ENCODE data around the gene LACRT. TPM values are rescaled to one million over a fixed set of nuclear protein-coding genes. Genes with fewer than 3 reads are reported as not detected.

LACRT gene
- total and polyA plus RNA-seq, 2 experiments from 2014 or later: not detected

- Histone ChIP-seq H4K20me1 (ENCODE audit: insufficient read depth) (no peaks in the 10 kb centered on the region), H3K79me2 (ENCODE audit: insufficient read depth) (no peaks in the 10 kb centered on the region), H3K4me3 (no peak overlapping the region), H2AFZ (no peak overlapping the region), H3K4me1 (ENCODE audit: insufficient read depth) (no peaks in the 10 kb centered on the region), H3K9ac (no peak overlapping the region), H3F3A (ENCODE audit: insufficient read depth) (no peaks in the 10 kb centered on the region), H3K9me3 (ENCODE audit: low read depth) (no peaks in the 10 kb centered on the region), H3K36me3 (ENCODE audit: low read depth) (no peaks in the 10 kb centered on the region), H3K27ac (no peak overlapping the region), H3K4me2 (ENCODE audit: unreplicated experiment) (no peak overlapping the region), H3K27me3 (replicated peaks; ENCODE audit: insufficient read depth) (peaks cover 36% of the 10 kb centered on the region), H3K9me2 (ENCODE audit: insufficient read depth) (no peaks in the 10 kb centered on the region)
- 65 to 70% methylated on average over 2 of the region's 2 CpGs for WGBS, 2 experiments (ENCODE audit: low coverage in 1 of 2, low lambda C conversion rate in 2 of 2, missing lambda C conversion rate in 2 of 2)
- TF ChIP-seq EZH2 (IDR thresholded peaks at IDR 0.05; ENCODE audit: insufficient read depth, poor library complexity, severe bottlenecking) (no peak), EZH2phosphoT487 (IDR thresholded peaks at IDR 0.05; ENCODE audit: insufficient read depth, low read depth) (no peak)
- in situ Hi-C loops (cut with MboI): no loop called here
- DNase-seq: peak; percentile 53
Observed at GRCh38 chr12:54592316-54592715, 42.4 kb downstream of the LACRT start.

DNA sequence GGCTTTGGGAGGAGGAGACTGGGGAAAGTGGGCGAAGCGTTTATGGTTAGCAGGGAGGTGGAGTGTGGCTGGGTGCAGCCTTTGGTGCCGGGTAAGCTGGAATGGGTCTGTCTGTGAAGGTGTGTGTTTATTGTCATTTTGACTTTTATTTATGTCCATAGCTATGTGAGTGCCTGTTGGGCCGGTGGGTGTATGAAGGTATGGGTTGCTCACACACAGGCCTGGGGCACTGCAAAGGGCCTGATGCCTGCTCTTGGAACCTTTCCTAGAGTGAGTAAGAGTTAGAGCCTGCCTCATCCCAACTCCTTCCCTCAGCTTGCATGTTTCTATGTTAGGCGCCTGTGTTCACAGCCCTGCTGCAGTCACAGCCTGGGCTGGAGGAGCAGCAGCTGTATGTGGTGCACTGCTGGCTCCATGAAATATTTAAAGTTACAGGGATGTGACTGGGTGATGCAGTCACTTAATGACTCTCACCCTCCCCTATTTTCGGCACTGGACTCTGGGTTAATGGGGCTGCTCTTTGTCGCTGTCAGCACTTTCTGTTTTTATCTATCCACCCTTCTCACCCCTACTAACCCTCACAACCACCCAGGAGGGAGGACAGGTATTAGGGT lies 43.6 kb downstream of the LACRT start:
- Histone ChIP-seq H2AFZ (no peak overlapping the region), H3F3A (ENCODE audit: insufficient read depth) (no peaks in the 10 kb centered on the region), H3K27ac (no peak overlapping the region), H4K20me1 (ENCODE audit: insufficient read depth) (no peaks in the 10 kb centered on the region), H3K9me3 (ENCODE audit: low read depth) (no peaks in the 10 kb centered on the region), H3K9ac (no peak overlapping the region), H3K27me3 (replicated peaks; ENCODE audit: insufficient read depth) (peaks cover 46% of the 10 kb centered on the region), H3K9me2 (ENCODE audit: insufficient read depth) (no peaks in the 10 kb centered on the region), H3K79me2 (ENCODE audit: insufficient read depth) (no peaks in the 10 kb centered on the region), H3K4me2 (ENCODE audit: unreplicated experiment) (no peak overlapping the region), H3K36me3 (ENCODE audit: low read depth) (no peaks in the 10 kb centered on the region), H3K4me3 (no peak overlapping the region), H3K4me1 (ENCODE audit: insufficient read depth) (no peaks in the 10 kb centered on the region)
- no peak for TF ChIP-seq EZH2 (IDR thresholded peaks at IDR 0.05; ENCODE audit: insufficient read depth, poor library complexity, severe bottlenecking)
- no peak for TF ChIP-seq EZH2phosphoT487 (IDR thresholded peaks at IDR 0.05; ENCODE audit: insufficient read depth, low read depth)
- DNase-seq: peak; percentile 69
- in situ Hi-C loops (cut with MboI): no loop called here
- WGBS, 2 experiments (ENCODE audit: low coverage in 1 of 2, low lambda C conversion rate in 2 of 2, missing lambda C conversion rate in 2 of 2): 57 to 58% methylated on average over 7 of the region's 7 CpGs

DNA sequence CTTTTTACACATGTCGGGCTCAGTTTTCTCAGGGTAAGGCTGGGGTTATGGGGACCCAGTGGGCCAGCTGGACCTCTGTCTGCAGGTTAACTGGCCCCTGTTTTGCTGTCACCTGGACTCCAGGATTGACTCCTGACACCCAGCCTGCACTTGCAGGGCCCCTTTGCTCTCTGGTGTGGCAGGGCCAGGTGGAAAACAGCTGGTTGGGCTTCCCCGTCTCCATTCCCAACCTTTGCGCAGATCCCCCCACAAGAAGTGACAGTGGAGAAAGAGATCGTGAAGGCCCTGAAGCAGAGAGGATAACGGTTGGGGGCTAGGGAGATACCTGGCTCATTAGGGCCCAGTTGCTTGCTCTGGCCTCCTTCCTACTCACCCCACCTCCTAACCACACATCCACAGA lies 44.7 kb downstream of the LACRT start:
- DNase-seq: no peak
- Histone ChIP-seq H3K79me2 (ENCODE audit: insufficient read depth) (no peaks in the 10 kb centered on the region), H3K4me3 (no peak overlapping the region), H3K27ac (no peak overlapping the region), H3K4me1 (ENCODE audit: insufficient read depth) (no peaks in the 10 kb centered on the region), H4K20me1 (ENCODE audit: insufficient read depth) (no peaks in the 10 kb centered on the region), H2AFZ (no peak overlapping the region), H3K9ac (no peak overlapping the region), H3F3A (ENCODE audit: insufficient read depth) (no peaks in the 10 kb centered on the region), H3K27me3 (replicated peaks; ENCODE audit: insufficient read depth) (peaks cover 51% of the 10 kb centered on the region), H3K9me2 (ENCODE audit: insufficient read depth) (no peaks in the 10 kb centered on the region), H3K9me3 (ENCODE audit: low read depth) (no peaks in the 10 kb centered on the region), H3K36me3 (ENCODE audit: low read depth) (no peaks in the 10 kb centered on the region), H3K4me2 (ENCODE audit: unreplicated experiment) (no peak overlapping the region)
- in situ Hi-C loops (cut with MboI): no loop called here
- 80 to 81% methylated on average over 5 of the region's 5 CpGs for WGBS, 2 experiments (ENCODE audit: low coverage in 1 of 2, low lambda C conversion rate in 2 of 2, missing lambda C conversion rate in 2 of 2)
- TF ChIP-seq EZH2 (IDR thresholded peaks at IDR 0.05; ENCODE audit: insufficient read depth, poor library complexity, severe bottlenecking) (no peak), EZH2phosphoT487 (IDR thresholded peaks at IDR 0.05; ENCODE audit: insufficient read depth, low read depth) (no peak)

GRCh38 chr12:54588890-54589267 lies 45.8 kb downstream of the LACRT start:
- no peaks in the 10 kb centered on the region for H3K9me3 ChIP-seq (ENCODE audit: low read depth)
- H3K27ac ChIP-seq: no peak overlapping the region
- no peak for DNase-seq
- H4K20me1 ChIP-seq (ENCODE audit: insufficient read depth): no peaks in the 10 kb centered on the region
- no peaks in the 10 kb centered on the region for H3K36me3 ChIP-seq (ENCODE audit: low read depth)
- H3K4me2 ChIP-seq (ENCODE audit: unreplicated experiment): no peak overlapping the region
- H3K4me3 ChIP-seq: no peak overlapping the region
- TF ChIP-seq EZH2phosphoT487 (IDR thresholded peaks at IDR 0.05; ENCODE audit: insufficient read depth, low read depth) (no peak), EZH2 (IDR thresholded peaks at IDR 0.05; ENCODE audit: insufficient read depth, poor library complexity, severe bottlenecking) (peak; percentile 54)
- H3K4me1 ChIP-seq (ENCODE audit: insufficient read depth): no peaks in the 10 kb centered on the region
- peaks cover 55% of the 10 kb centered on the region for H3K27me3 ChIP-seq (replicated peaks; ENCODE audit: insufficient read depth)
- in situ Hi-C loops (cut with MboI): no loop called here
- H3F3A ChIP-seq (ENCODE audit: insufficient read depth): no peaks in the 10 kb centered on the region
- H2AFZ ChIP-seq: no peak overlapping the region
- no peak overlapping the region for H3K9ac ChIP-seq
- no peaks in the 10 kb centered on the region for H3K79me2 ChIP-seq (ENCODE audit: insufficient read depth)
- 16 to 22% methylated on average over 12 to 13 of the region's 13 CpGs for WGBS, 2 experiments (ENCODE audit: low coverage in 1 of 2, low lambda C conversion rate in 2 of 2, missing lambda C conversion rate in 2 of 2)
- H3K9me2 ChIP-seq (ENCODE audit: insufficient read depth): no peaks in the 10 kb centered on the region
